ENCODE results near the gene THSD4.

DNA sequence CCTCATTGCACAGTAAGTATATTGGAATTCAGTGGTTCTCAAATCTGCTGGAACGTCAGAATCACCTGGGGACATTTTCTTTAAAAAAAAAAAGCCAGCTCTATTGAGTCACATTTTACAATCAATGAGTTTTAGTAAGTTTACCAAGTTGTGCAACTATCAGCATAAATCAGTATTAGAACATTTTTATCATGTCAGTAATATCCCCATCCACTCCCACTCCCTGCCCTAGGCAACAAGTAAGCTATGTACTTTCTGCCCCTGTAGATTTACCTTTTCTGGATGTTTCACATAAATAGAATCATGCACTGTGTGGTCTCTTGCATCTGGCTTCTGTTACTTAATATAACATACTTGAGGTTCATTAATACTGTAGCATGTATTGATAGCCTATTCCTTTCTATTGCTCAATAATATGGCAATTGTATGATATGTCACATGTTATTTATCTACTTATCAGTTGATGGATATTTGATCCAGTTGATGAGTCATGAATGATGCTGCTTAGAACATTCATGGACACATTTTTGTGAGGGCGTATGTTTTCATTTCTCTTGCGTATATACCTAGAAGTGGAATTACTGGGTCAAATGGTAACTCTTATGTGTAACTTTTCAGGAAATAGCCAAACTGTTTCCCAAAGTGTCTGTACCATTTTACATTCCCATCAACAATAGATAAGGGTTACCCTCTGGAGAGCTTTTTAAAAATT lies 180.5 kb downstream of the THSD4 start:
- no peak for TF ChIP-seq POLR2AphosphoS5 (IDR thresholded peaks at IDR 0.05)
- TF ChIP-seq, protein P1, sequence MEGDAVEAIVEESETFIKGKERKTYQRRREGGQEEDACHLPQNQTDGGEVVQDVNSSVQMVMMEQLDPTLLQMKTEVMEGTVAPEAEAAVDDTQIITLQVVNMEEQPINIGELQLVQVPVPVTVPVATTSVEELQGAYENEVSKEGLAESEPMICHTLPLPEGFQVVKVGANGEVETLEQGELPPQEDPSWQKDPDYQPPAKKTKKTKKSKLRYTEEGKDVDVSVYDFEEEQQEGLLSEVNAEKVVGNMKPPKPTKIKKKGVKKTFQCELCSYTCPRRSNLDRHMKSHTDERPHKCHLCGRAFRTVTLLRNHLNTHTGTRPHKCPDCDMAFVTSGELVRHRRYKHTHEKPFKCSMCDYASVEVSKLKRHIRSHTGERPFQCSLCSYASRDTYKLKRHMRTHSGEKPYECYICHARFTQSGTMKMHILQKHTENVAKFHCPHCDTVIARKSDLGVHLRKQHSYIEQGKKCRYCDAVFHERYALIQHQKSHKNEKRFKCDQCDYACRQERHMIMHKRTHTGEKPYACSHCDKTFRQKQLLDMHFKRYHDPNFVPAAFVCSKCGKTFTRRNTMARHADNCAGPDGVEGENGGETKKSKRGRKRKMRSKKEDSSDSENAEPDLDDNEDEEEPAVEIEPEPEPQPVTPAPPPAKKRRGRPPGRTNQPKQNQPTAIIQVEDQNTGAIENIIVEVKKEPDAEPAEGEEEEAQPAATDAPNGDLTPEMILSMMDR (IDR thresholded peaks at IDR 0.05) = no peak

Data from upper lobe of left lung (tissue), 4 donors.